ENCODE data around the gene TBC1D13.

DNA sequence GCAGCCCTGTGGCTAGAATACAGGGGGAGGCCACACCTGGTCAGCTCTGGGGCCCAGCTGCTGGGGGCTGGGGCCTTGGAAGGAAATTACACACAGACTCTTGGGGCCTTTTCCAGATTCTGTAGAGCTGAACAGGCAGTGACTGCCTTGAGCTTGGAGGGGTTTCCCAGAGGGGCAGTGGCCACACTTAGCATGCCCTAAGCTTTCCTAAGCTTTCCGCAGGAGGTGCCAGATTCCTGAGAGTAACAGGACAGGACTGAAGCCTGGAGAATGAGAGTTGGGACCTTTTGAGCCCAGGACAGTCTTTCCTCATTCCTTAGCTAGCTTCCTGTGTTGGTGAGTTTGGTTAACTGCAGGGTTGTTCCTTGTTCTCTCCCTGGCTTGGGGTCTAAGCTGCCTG, 1.4 kb downstream of the TBC1D13 start:
- TF ChIP-seq CTCF (IDR thresholded peaks at IDR 0.05; ENCODE audit: low read length) (no peak), EZH2 (IDR thresholded peaks at IDR 0.05; ENCODE audit: borderline replicate concordance, low read length) (no peak)

All from OCI-LY1 (cell line).